NCI-H82 (cell line): Measurements from ENCODE around the gene TTLL11.
A peak's percentile ranks its signal among the peaks of the same experiment; 100 is the strongest.

Experiments
- DNase-seq: peaks from one replicate; lab custom pipeline; 2025; lab: John Stamatoyannopoulos, UW

Gene TTLL11

GRCh38 chr9:122125509-122126330 lies 32.6 kb upstream of the TTLL11 start:
- no peak for DNase-seq

DNA sequence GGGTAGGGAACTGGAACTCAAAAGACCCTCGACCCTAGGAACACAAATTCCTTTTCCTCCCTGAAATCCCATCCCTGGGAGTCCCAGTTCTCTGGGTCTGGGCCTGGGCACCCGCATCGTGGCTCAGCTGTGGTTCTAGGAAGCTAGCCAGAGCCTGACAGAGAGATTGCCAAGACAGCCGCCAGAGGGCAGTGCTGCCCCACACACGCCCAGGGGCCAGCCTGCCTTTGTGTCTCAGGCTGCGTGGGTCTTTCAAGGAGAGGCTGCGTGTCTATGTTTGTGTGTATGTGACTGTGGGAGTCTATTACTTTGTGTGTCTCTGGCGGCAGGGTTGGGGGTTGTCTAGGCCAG lies 32.0 kb upstream of the TTLL11 start:
- peak; percentile 80 for DNase-seq

GRCh38 chr9:122124528-122124927 lies 31.4 kb upstream of the TTLL11 start:
- DNase-seq: no peak

- DNase-seq: peak; percentile 6
These were observed 30.9 kb upstream of the TTLL11 start for GRCh38 chr9:122124048-122124447.

DNA sequence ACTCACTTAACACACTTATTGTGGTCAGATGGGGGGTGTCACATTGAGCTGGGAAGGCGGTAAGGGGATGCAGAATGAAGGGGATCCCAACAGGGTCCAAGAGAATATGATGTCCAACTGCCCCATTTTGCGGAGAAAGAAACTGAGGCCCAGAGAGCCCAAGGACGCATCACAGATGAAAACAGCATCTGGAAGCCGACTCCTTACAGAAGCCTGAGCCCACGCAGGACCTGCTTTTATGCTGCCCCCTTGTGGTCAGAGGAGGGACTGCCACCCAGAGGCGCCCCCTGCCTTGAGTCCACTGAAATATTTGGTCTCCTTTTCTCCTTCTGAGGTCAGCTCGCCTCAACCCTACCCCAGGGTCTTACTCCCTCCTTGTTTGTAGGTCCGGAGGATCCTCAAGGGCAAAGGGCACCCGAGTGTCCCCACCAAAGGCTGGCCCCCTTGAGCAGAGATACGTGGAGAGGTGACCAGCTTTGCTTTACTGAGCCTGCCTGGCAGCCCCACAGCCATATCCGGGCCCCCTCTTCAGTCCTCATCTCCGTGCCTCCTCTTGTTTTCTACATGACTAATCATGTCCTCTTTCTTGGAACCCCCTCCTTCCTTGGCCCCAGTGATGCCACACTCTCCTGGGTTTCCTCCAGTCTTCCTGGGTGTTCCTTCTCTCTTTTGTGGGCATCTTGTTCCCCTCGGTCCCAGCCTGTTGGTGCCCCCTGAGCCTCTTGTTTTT lies 30.0 kb upstream of the TTLL11 start:
- DNase-seq: peak; percentile 82

- no peak for DNase-seq
These were observed 29.4 kb upstream of the TTLL11 start for GRCh38 chr9:122122468-122122867.

- DNase-seq: no peak
These were observed 28.8 kb upstream of the TTLL11 start for GRCh38 chr9:122121931-122122330.

- DNase-seq: no peak
These were observed 28.3 kb upstream of the TTLL11 start for GRCh38 chr9:122121391-122121790.

DNA sequence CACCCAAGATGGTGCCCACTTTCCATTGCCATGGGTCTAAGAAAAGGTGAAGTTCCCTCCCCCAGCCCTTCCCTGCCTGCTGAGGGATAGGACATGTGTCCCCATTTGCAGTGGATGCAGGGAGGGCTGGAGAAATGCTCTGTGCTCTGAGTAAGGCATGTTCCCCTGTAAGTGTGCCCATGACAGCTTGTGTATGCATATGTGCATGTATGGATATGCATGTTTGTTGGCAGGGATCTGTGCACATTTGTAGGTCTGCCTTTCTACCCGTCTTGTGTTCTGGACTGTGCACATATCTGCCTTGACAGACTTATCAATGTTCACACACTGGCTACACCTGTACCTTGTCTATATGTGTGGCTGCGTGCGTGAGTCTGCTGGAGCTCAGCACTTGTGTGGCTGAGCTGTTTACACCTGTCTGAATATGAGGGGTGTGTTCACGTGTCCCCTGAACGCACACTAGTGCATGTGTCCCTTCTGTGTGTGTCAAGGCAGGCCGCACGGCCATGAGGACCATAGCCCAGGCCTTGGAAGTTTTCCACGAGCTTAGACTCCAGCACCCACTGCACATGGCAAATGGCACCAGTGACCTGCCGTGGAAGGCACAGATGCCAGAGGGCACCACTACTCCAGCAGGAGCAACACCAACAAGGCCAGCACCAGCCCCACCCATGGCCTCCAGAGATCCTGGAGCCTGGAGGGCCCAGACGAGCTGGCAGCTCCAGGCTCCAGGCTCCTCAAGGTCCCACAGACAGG lies 27.4 kb upstream of the TTLL11 start:
- DNase-seq: no peak

- no peak for DNase-seq
These were observed 26.6 kb upstream of the TTLL11 start for GRCh38 chr9:122119721-122120120.

DNA sequence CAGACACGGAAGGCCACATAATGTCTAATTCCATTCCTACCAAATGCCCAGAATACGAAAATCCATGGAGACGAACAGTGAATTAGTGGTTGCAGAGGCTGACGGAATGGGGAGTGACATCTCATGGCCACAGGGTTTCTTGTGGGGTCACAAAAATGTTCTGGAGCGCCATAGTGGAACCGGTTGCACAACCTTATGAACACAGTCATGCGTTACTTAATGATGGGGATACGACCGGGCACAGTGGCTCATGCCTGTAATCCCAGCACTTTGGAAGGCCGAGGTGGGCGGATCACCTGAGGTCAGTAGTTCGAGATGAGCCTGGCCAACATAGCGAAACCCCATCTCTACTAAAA lies 26.0 kb upstream of the TTLL11 start:
- DNase-seq: no peak

DNA sequence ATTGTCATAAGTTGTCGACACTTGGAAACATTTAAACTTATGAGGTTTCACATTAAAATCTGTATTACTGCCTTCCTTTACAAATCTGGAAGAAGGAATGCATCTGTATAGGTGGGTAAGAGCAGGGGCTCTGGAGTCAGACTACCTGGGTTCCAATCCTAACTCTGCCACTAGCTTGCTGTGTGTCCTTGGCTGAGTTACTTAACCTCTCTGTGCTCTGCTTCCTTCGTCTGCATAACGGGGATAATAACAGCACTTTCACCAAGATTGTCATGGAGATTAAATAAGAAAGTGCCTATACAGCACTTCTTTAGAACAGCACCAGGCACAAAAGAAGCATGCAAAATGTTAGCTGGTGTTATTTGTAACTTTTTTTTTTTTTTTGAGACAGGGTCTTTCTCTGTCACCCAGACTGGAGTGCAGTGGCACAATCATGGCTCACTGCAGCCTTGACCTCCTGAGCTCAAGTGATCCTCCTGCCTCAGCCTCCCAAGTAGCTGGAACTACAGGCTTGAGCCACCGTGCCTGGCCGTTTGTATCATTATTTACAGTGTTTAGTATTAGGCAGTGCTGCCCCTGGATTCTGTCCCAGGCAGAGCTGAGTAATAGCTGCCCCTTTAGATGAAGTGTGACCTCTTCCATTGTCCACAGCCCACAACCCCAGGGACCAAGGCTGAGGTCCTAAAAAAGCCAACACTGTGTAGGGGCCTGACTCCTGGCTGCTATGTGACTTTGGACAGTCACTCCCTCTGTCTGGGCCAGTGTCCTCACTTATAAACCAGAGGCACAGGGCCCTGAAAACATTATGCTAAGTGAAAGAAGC lies 25.4 kb upstream of the TTLL11 start:
- DNase-seq: no peak

DNA sequence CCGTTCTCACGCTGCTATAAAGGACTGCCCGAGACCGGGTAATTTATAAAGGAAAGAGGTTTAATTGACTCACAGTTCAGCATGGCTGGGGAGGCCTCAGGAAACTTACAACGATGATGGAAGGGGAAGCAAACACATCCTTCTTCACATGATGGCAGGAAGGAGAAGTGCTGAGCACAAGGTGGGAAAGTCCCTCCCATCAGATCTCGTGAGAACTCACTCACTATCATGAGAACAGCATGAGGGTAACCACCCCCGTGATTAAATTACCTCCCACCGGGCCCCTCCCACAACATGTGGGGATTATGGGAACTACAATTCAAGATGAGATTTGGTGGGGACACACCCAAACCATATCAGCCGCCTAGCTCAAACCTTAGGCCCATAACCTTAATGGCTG lies 24.1 kb upstream of the TTLL11 start:
- peak; percentile 31 for DNase-seq

GRCh38 chr9:122116448-122117173 lies 23.5 kb upstream of the TTLL11 start:
- DNase-seq: no peak

- DNase-seq: no peak
These were observed 22.9 kb upstream of the TTLL11 start for GRCh38 chr9:122116040-122116439.

- DNase-seq: peak; percentile 29
These were observed 22.3 kb upstream of the TTLL11 start for GRCh38 chr9:122115176-122116035.

DNA sequence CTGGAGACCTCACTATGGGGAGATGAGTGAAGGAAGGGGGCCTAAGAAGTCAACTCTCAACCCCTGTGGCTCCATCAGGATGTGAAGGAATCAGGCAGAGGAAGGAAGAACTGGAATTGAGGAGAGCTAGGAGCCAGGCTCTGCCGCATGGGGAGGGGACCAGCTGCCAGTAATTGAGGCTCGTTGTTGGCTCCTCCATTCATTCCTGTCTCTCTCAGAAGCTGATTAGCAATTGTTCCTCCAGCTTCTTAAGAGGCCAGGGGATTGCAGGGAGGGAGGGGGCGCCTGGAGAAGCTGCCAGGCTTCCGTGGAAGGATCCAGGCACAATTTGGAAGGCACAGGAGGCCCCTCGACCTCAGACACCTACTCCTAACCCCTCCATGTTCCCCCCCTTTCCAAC lies 20.5 kb upstream of the TTLL11 start:
- peak; percentile 89 for DNase-seq

- DNase-seq: no peak
These were observed 19.1 kb upstream of the TTLL11 start for GRCh38 chr9:122112238-122112637.

DNA sequence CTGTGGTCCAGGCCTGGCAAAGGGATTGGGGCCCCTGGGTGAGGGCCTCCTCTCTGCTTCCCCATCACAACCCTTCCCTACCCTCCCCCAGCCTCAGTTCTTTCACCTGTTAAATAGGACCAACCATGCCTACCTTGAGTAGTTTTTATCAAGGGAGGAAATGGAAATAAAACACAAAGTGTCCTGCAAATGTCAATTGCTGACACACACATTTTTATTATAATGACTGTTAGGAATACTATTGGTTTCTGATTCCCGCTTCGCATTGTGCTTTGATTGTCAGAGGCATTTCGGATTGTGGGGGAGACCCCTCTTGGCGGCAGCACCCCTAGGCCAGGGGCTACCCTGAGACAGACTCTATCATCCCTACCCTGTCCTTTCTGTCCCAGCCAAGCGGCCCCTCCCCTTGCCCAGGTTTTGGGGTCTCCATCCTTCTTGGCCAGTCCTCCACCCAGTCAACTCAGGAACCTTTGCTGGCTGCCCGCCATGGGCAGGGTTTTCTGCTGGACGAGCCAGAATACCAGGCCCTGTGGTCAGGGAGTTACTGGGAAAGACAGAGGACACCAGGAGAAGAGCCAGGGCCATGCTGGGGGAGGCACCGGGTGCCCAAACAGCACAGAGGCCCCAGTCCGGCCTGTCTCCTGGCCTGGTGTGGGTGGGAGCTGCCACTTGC lies 18.4 kb upstream of the TTLL11 start:
- DNase-seq: no peak
